ENCODE results near the gene TSSK6. TPM values are rescaled to one million over a fixed set of nuclear protein-coding genes. Genes with fewer than 3 reads are reported as not detected.

The TSSK6 gene
- total and polyA plus RNA-seq, 11 donors = 0.28 to 1.0 (median 0.54) TPM

DNA sequence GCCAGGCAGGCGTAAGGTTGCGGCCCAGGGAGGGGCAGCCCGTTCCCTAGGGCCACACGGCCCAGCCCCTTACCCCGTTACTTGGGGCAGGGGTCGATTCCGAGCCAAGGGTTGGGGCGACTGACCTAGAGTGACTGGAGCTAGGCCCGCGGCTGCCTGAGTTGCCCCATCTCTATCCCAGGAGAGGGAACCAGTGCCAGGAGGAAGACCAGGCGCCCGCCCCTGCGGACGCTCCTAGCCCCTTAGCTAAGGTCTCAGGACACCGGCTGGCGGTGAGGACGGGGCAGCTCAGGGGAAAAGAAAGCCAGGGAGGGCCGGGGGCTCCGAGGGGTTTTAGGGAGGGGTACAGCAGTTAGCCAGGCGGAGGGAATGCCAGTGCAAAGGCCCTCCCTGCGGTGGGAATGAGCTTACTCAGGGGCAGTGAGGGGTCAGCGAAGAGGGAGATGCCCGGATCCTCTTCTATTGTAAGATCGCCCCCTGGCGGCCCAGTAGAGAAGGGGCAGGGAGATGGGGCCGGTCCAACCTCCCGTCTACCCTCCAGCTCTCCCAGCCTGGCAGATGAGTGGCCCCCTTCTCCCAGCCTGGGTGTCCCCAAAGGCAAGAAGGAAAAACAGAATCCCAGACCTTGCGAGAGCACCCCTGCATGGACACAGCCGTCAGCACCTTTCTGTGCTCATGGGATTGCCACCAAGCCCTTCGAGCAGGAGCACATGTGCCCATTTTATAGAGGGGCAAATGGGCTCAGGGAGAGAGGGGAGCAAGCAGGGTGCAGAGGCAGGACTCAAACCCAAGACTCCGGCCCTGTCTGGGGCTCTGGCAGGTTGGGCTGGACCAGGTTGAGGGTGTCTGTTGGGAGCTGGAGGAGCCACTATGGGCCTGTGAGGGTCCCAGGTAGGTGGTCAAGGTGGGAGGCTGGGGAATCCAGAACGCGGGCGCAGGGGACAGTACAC, 39.0 kb upstream of the TSSK6 start:
- Histone ChIP-seq H3K27me3 (peaks cover 0 to 18% (median 0%) of the 10 kb centered on the region in 9 donors), H3K4me1 (peaks cover 0 to 9% (median 0%) of the 10 kb centered on the region in 12 donors), H3K36me3 (no peaks in the 10 kb centered on the region), H3K4me3 (no peak overlapping the region), H3K9me3 (no peaks in the 10 kb centered on the region), H3K27ac (no peak overlapping the region)
- ATAC-seq = peak in 3 of 4 donors; percentile 48 to 63 (median 48)
- TF ChIP-seq, protein P1, sequence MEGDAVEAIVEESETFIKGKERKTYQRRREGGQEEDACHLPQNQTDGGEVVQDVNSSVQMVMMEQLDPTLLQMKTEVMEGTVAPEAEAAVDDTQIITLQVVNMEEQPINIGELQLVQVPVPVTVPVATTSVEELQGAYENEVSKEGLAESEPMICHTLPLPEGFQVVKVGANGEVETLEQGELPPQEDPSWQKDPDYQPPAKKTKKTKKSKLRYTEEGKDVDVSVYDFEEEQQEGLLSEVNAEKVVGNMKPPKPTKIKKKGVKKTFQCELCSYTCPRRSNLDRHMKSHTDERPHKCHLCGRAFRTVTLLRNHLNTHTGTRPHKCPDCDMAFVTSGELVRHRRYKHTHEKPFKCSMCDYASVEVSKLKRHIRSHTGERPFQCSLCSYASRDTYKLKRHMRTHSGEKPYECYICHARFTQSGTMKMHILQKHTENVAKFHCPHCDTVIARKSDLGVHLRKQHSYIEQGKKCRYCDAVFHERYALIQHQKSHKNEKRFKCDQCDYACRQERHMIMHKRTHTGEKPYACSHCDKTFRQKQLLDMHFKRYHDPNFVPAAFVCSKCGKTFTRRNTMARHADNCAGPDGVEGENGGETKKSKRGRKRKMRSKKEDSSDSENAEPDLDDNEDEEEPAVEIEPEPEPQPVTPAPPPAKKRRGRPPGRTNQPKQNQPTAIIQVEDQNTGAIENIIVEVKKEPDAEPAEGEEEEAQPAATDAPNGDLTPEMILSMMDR (IDR thresholded peaks at IDR 0.05) = peak; percentile 58 to 88 (median 72)
- no peak for TF ChIP-seq POLR2A (IDR thresholded peaks at IDR 0.05)
- intact Hi-C loops (cut with DNase I) = loop anchor here in 2 of 10 donors (1.0 to 5.0 kb wide), 3 partner anchors 22 to 88 kb away; partner anchors contain the start of gene GMIP (in 1 of the 2)
- peak in 2 of 5 donors; percentile 51 to 58 for DNase-seq
- WGBS, 4 donors = 61 to 70% (median 66%) methylated on average over 34 of the region's 34 CpGs

GRCh38 chr19:19553670-19554069, 38.3 kb upstream of the TSSK6 start:
- no peak overlapping the region for H3K27ac ChIP-seq
- intact Hi-C loops (cut with DNase I) = loop anchor here in 1 of 10 donors (1.0 to 5.0 kb wide), 2 partner anchors 21 to 89 kb away; partner anchors contain the start of gene GMIP
- TF ChIP-seq, protein P1 (IDR thresholded peaks at IDR 0.05) = no peak
- TF ChIP-seq POLR2A (IDR thresholded peaks at IDR 0.05) = no peak
- ATAC-seq (no peak), DNase-seq (no peak)
- H3K4me1 ChIP-seq = peaks cover 0 to 9% (median 0%) of the 10 kb centered on the region in 12 donors
- H3K36me3 ChIP-seq = no peaks in the 10 kb centered on the region
- H3K4me3 ChIP-seq = no peak overlapping the region
- H3K27me3 ChIP-seq = peaks cover 0 to 18% (median 0%) of the 10 kb centered on the region in 9 donors
- no peaks in the 10 kb centered on the region for H3K9me3 ChIP-seq
- 88 to 93% (median 91%) methylated on average over 10 of the region's 10 CpGs for WGBS, 4 donors

- DNase-seq (no peak), ATAC-seq (peak in 2 of 4 donors; percentile 29 to 41)
- Histone ChIP-seq H3K36me3 (no peaks in the 10 kb centered on the region), H3K9me3 (no peaks in the 10 kb centered on the region), H3K4me3 (no peak overlapping the region), H3K4me1 (peaks cover 0 to 15% (median 0%) of the 10 kb centered on the region in 12 donors), H3K27ac (no peak overlapping the region), H3K27me3 (peaks cover 0 to 18% (median 0%) of the 10 kb centered on the region in 9 donors)
- 31 to 55% (median 53%) methylated on average over 3 to 6 of the region's 6 CpGs for WGBS, 4 donors
- intact Hi-C loops (cut with DNase I) = loop anchor here in 1 of 10 donors (5.0 kb wide), 1 partner anchor 90 kb away; the partner anchor contains the start of gene GMIP
- no peak for TF ChIP-seq POLR2A (IDR thresholded peaks at IDR 0.05)
- TF ChIP-seq, protein P1 (IDR thresholded peaks at IDR 0.05) = peak; percentile 23 to 66 (median 42)
These were observed 37.5 kb upstream of the TSSK6 start for GRCh38 chr19:19552798-19553197.

DNA sequence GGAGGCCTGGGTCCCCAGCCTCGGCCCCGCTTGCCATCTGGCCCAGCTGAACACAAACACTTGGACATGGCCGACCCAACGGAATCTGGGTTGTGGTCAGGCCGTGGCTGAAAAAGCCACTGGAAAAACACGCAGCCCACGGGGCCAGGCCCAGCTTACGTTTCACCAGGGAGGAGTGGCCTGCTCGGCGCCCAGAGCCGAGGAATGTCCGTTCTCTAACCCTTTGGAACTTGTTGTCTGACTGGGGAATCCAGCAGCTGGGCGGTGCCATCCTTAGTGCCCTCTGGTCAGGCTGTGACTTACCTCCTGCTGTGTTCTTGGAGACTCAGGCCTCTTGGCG, 36.5 kb upstream of the TSSK6 start:
- Histone ChIP-seq H3K4me3 (no peak overlapping the region), H3K36me3 (no peaks in the 10 kb centered on the region), H3K9me3 (no peaks in the 10 kb centered on the region), H3K27me3 (peaks cover 0 to 18% (median 0%) of the 10 kb centered on the region in 9 donors), H3K4me1 (peaks cover 0 to 25% (median 2%) of the 10 kb centered on the region in 12 donors), H3K27ac (no peak overlapping the region)
- no peak for DNase-seq
- TF ChIP-seq, protein P1 (IDR thresholded peaks at IDR 0.05) = no peak
- no peak for TF ChIP-seq POLR2A (IDR thresholded peaks at IDR 0.05)
- WGBS, 4 donors = 73 to 77% (median 77%) methylated on average over 14 of the region's 14 CpGs
- no peak for ATAC-seq
- intact Hi-C loops (cut with DNase I) = loop anchor here in 1 of 10 donors (5.0 kb wide), 1 partner anchor 90 kb away; the partner anchor contains the start of gene GMIP
